Skin epidermis (tissue), 12 donors: ENCODE results near the gene ALDOB.

ENCODE experiments used
- H3K27ac ChIP-seq, 21 experiments: fragments of 200-600 bp; sonication (generic) in 11 of 21; one replicate each; pipeline ENCODE4 v1.5.0; 2020; ENCODE audit warnings: mild to moderate bottlenecking in 3 of 21, inconsistent platforms in 2 of 21, moderate library complexity in 2 of 21
- H3K4me3 ChIP-seq, 7 experiments: fragments of 200-600 bp; sonication (generic) in 2 of 7; one replicate each; pipeline ENCODE4 v1.5.0; 2020; ENCODE audit warnings: inconsistent platforms in 2 of 7, mild to moderate bottlenecking in 2 of 7, moderate library complexity in 1 of 7

Gene ALDOB

DNA sequence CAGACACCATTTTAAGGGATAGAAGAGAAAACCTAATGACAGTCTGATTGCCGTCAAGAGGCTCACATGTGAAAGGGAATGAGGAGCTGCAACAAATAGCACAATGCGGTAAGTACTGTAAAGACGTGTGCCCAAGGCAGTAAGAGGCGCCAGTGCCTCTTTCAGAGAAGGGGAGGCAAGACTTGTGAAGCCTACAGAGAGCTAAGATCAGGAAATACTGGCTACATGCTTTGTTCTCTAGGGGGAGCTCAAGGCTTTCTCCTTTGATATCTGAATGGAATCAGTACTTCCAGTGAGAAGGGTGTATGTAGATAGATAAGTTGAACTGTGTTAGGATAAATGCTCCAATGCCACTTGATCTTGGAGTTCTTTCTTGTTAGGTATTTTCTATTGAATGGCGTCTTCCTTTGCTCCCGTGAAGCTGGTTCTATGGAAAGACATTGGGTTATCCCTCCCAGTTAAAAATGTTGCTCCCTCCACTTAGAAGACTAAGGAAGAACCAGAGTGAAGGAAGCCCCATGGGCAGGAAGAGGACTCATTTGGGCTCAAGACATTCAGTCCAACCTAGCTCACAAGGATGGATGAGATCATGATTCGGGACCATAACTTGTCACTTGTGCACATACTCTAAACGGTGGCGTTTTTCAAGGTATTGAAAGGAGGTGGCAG is 23.5 kb upstream of the ALDOB start:
- Histone ChIP-seq H3K27ac (no peak overlapping the region), H3K4me3 (no peak overlapping the region)

DNA sequence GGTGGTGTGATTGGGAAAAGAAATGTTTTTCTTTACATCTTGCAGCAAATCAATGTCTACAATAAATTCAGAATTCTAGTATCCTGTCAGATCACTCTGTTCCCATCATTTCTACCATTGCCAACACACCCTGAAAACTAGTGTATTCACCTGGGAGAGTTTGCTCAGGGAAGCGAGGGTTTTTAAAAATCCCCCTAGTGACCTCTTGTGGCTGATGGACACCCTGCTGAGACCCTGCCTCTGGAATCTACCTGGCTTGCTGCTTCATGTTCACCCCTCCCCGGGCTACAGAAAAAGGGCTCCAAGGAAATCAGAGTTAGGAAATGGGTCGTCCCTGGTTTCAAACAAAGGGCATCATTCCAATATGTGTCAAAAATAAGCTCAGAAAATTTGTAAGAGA is 21.4 kb upstream of the ALDOB start:
- H3K27ac ChIP-seq = no peak overlapping the region
- no peak overlapping the region for H3K4me3 ChIP-seq

- Histone ChIP-seq H3K4me3 (no peak overlapping the region), H3K27ac (no peak overlapping the region)
Measured at GRCh38 chr9:101455656-101456240, 20.2 kb upstream of the ALDOB start.

- H3K27ac ChIP-seq = no peak overlapping the region
- no peak overlapping the region for H3K4me3 ChIP-seq
Measured at GRCh38 chr9:101453776-101454570, 18.4 kb upstream of the ALDOB start.

DNA sequence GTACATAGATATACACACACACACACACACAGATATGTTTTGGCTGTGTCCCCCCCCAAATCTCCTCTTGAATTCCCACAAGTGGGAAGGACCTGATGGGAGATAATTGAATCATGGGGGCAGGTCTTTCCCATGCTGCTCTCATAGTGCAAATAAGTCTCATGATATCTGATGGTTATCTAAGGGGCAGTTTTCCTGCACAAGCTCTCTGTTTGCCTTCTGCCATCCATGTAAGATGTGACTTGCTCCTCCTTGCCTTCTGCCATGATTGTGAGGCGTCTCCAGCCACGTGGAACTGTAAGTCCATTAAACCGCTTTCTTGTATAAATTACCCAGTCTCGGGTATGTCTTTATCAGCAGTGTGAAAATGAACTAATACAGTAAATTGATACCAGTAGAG is 15.9 kb upstream of the ALDOB start:
- H3K27ac ChIP-seq = no peak overlapping the region
- no peak overlapping the region for H3K4me3 ChIP-seq

DNA sequence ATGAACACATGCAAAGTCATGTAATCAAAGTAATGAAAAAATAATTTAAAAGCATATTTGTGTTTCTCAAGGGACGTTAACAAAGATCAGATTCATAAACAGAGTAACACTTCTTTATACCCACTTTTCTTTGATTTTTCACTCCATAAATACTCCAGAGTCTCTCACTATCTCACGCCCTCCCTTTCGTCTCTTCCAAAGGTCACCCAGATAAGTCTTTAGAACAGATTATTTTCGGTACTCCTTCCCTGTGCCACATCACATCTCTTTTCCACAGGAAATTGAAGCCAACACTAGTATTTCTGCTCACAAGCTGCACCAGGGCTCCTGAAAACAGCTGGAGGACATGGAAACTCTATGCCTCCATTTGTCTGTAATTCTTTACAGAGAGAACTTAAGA is 15.4 kb upstream of the ALDOB start:
- no peak overlapping the region for H3K27ac ChIP-seq
- no peak overlapping the region for H3K4me3 ChIP-seq

- peak overlapping the region; percentile 25 to 43 (median 31) for H3K4me3 ChIP-seq
- H3K27ac ChIP-seq = peak overlapping the region in 1 of 21 experiments; percentile 3
Measured at GRCh38 chr9:101449071-101449721, 13.6 kb upstream of the ALDOB start.

- H3K27ac ChIP-seq = no peak overlapping the region
Measured at GRCh38 chr9:101448680-101449070, 13.1 kb upstream of the ALDOB start.

DNA sequence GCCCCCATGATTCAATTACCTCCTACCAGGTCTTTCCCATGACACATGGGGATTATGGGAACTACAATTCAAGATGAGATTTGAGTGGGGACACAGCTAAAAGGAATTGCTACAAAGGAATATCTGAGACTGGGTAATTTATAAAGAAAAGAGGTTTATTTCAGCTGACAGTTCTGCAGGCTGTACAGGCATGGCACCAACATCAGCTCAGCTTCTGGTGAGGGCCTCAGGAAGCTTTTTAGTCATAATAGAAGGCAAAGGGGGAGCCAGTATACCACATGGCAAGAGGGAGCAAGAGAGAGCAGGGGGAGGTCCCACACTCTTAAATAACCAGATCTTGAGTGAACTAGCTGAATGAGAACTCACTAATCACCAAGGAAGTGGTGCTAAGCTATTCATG is 11.2 kb upstream of the ALDOB start:
- H3K4me3 ChIP-seq = no peak overlapping the region
- H3K27ac ChIP-seq = no peak overlapping the region

More at GRCh38 chr9:101448680-101449070, 13.1 kb upstream of the ALDOB start:
- peak overlapping the region in 2 of 7 experiments; percentile 31 to 43 for H3K4me3 ChIP-seq

GRCh38 chr9:101445353-101446029 is 9.9 kb upstream of the ALDOB start:
- Histone ChIP-seq H3K27ac (no peak overlapping the region), H3K4me3 (no peak overlapping the region)

- Histone ChIP-seq H3K4me3 (no peak overlapping the region), H3K27ac (no peak overlapping the region)
Measured at GRCh38 chr9:101443364-101443771, 7.8 kb upstream of the ALDOB start.

GRCh38 chr9:101442736-101443135 is 7.2 kb upstream of the ALDOB start:
- Histone ChIP-seq H3K4me3 (no peak overlapping the region), H3K27ac (no peak overlapping the region)

- no peak overlapping the region for H3K27ac ChIP-seq
Measured at GRCh38 chr9:101442318-101442717, 6.7 kb upstream of the ALDOB start.

DNA sequence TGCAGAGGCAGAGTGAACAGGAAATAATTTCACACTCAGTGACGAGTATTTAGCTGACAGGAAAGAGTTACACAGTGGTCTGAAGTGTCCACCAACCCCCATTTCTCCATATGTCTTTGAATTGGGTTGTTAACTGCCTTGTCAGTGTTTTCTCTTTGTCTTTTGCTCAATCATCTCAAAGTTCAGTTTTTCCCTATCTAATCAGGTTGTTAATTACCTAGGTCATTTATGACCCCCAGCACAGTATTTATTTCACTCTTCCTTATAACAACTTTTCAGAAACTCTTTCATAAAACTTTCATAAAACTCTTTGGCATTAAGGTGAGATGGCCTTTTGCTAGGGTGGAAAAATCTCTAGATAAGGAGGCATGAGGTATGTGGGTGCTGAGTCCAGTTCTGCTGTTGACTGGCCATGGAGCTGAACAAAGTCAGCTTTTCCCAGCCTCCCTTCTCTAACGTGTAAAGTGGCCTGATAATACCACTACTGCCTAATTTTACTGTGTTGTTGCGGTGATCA is 5.2 kb upstream of the ALDOB start:
- Histone ChIP-seq H3K4me3 (no peak overlapping the region), H3K27ac (no peak overlapping the region)

More at GRCh38 chr9:101442318-101442717, 6.7 kb upstream of the ALDOB start:
- H3K4me3 ChIP-seq = no peak overlapping the region

- no peak overlapping the region for H3K27ac ChIP-seq
Measured at GRCh38 chr9:101438523-101438922, 2.9 kb upstream of the ALDOB start.

GRCh38 chr9:101437806-101438232 is 2.2 kb upstream of the ALDOB start:
- H3K27ac ChIP-seq = no peak overlapping the region
- no peak overlapping the region for H3K4me3 ChIP-seq

More at GRCh38 chr9:101438523-101438922, 2.9 kb upstream of the ALDOB start:
- H3K4me3 ChIP-seq = no peak overlapping the region

- H3K27ac ChIP-seq = no peak overlapping the region
- no peak overlapping the region for H3K4me3 ChIP-seq
Measured at GRCh38 chr9:101434998-101435397, 576 bp downstream of the ALDOB start.

GRCh38 chr9:101433229-101433628 is 2.3 kb downstream of the ALDOB start:
- Histone ChIP-seq H3K4me3 (no peak overlapping the region), H3K27ac (no peak overlapping the region)

- no peak overlapping the region for H3K27ac ChIP-seq
- no peak overlapping the region for H3K4me3 ChIP-seq
Measured at GRCh38 chr9:101432740-101433139, 2.8 kb downstream of the ALDOB start.

- no peak overlapping the region for H3K27ac ChIP-seq
- H3K4me3 ChIP-seq = no peak overlapping the region
Measured at GRCh38 chr9:101432171-101432570, 3.4 kb downstream of the ALDOB start.
